Esophagus squamous epithelium (tissue), 4 donors: ENCODE measurements around the gene CAMKMT.

Experiments used
- POLR2A ChIP-seq, 4 donors: fragments of 450-650 bp; IDR thresholded peaks; one replicate each; pipeline ENCODE4 v1.6.1; 2017; ENCODE audit warnings: antibody characterized with exemption in 4 of 4, mild to moderate bottlenecking in 4 of 4, moderate library complexity in 3 of 4
- TF ChIP-seq, protein P1 (sequence below), 6 experiments: fragments of 450-650 bp in 4 of 6; fragments of 200-600 bp in 2 of 6; sonication (generic) in 2 of 6; IDR thresholded peaks; one replicate each; pipeline ENCODE4 v1.5.1; 2016 to 2019; ENCODE audit warnings: antibody characterized with exemption in 6 of 6, mild to moderate bottlenecking in 4 of 6, moderate library complexity in 4 of 6

DNA sequence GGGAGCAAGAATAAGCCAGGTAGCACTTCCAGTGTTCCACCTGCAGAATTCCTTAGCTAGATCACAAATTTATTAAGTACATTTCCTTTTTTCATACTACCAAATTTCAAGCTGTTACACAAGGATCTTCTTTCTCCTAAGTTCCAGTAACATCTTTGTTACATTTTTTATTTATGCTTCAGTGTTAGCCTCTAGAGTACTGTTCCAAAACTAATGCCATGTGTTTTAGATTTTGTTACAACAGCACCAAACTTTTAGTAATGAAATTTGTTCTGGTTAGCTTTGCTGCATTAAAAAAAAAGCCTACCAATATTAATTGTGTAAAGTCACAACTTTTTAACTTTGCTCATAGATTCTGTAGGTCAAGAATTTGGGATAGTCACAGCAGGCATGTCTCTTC, 161.1 kb downstream of the CAMKMT start:
- TF ChIP-seq, protein P1, sequence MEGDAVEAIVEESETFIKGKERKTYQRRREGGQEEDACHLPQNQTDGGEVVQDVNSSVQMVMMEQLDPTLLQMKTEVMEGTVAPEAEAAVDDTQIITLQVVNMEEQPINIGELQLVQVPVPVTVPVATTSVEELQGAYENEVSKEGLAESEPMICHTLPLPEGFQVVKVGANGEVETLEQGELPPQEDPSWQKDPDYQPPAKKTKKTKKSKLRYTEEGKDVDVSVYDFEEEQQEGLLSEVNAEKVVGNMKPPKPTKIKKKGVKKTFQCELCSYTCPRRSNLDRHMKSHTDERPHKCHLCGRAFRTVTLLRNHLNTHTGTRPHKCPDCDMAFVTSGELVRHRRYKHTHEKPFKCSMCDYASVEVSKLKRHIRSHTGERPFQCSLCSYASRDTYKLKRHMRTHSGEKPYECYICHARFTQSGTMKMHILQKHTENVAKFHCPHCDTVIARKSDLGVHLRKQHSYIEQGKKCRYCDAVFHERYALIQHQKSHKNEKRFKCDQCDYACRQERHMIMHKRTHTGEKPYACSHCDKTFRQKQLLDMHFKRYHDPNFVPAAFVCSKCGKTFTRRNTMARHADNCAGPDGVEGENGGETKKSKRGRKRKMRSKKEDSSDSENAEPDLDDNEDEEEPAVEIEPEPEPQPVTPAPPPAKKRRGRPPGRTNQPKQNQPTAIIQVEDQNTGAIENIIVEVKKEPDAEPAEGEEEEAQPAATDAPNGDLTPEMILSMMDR (IDR thresholded peaks at IDR 0.05), result no peak
- no peak for TF ChIP-seq POLR2A (IDR thresholded peaks at IDR 0.05)
